Gastroesophageal sphincter (tissue), 4 donors: ENCODE results near the gene DHX8. TPM values are rescaled to one million over a fixed set of nuclear protein-coding genes. Genes with fewer than 3 reads are reported as not detected.
A peak's percentile ranks its signal among the peaks of the same experiment; 100 is the strongest.

Experiments
- ATAC-seq: fragments of 150-250 bp; one replicate; pipeline ENCODE4 v1.9.1; 2016; ENCODE audit warnings: mild to moderate bottlenecking, moderate library complexity
- H3K27ac ChIP-seq, 4 donors: fragments of 200-600 bp; sonication (generic) in 3 of 4; 1 replicate in 3 of 4; 2 replicates in 1 of 4; pipeline ENCODE4 v1.5.1; 2016 to 2019
- H3K27me3 ChIP-seq: fragments of 200-600 bp; sonication (generic); one replicate; pipeline ENCODE4 v1.5.1; 2019
- H3K36me3 ChIP-seq, 2 donors: fragments of 200-600 bp; sonication (generic); one replicate each; pipeline ENCODE4 v1.5.1; 2019; ENCODE audit warnings: control low read depth in 1 of 2
- H3K4me1 ChIP-seq, 3 donors: fragments of 200-600 bp; sonication (generic); 1 replicate in 2 of 3; 2 replicates in 1 of 3; pipeline ENCODE4 v1.5.1; 2016 to 2019; ENCODE audit warnings: control low read depth in 2 of 3
- H3K4me3 ChIP-seq, 2 donors: fragments of 200-600 bp; sonication (generic); one replicate each; pipeline ENCODE4 v1.5.1; 2019; ENCODE audit warnings: mild to moderate bottlenecking in 1 of 2, moderate library complexity in 1 of 2
- H3K9me3 ChIP-seq, 3 donors: fragments of 200-600 bp; sonication (generic); one replicate each; pipeline ENCODE4 v1.5.1; 2017 to 2019; ENCODE audit warnings: control low read depth in 2 of 3
- CTCF ChIP-seq, 4 experiments: fragments of 200-600 bp in 2 of 4; fragments of 450-650 bp in 2 of 4; sonication (generic) in 1 of 4; IDR thresholded peaks; one replicate each; pipeline ENCODE4 v1.5.1; 2017 to 2019; ENCODE audit warnings: antibody characterized with exemption in 4 of 4, mild to moderate bottlenecking in 2 of 4, moderate library complexity in 2 of 4
- EP300 ChIP-seq: sonication (generic); formaldehyde crosslinking; IDR thresholded peaks from one replicate; pipeline ENCODE4 v1.6.1; 2017; ENCODE audit warnings: antibody characterized with exemption, mild to moderate bottlenecking
- POLR2A ChIP-seq, 2 donors: fragments of 450-650 bp; IDR thresholded peaks; one replicate each; pipeline ENCODE4 v1.6.1; 2017; ENCODE audit warnings: antibody characterized with exemption in 2 of 2, mild to moderate bottlenecking in 2 of 2, moderate library complexity in 1 of 2
- POLR2AphosphoS5 ChIP-seq: sonication (generic); formaldehyde crosslinking; IDR thresholded peaks from one replicate; pipeline ENCODE4 v1.6.1; 2017; ENCODE audit warnings: antibody characterized with exemption
- WGBS, 2 donors: methylation state at CpG; one replicate each; pipeline ENCODE4 v1.1.5; 2018; ENCODE audit warnings: low coverage in 1 of 2; 5-methylcytosine and 5-hydroxymethylcytosine counted together
- total RNA-seq, 4 donors: library from RNA; depleted of rRNA; stranded (reverse); fragments of >200 nt; gene quantifications; one replicate each; pipeline ENCODE4 v1.1.0, GENCODE V29; 2016

Gene DHX8
- total RNA-seq, 4 donors from 2014 or later: 29.6 to 40.9 (median 34.1) TPM

- TF ChIP-seq EP300 (no peak), POLR2AphosphoS5 (no peak), CTCF (IDR thresholded peaks at IDR 0.05) (no peak)
- H3K4me3 ChIP-seq: no peak overlapping the region
- no peaks in the 10 kb centered on the region for H3K36me3 ChIP-seq
- no peaks in the 10 kb centered on the region for H3K4me1 ChIP-seq
- H3K27ac ChIP-seq: no peak overlapping the region
- no peaks in the 10 kb centered on the region for H3K27me3 ChIP-seq
- peak; percentile 79 for ATAC-seq
- H3K9me3 ChIP-seq: no peaks in the 10 kb centered on the region
- 17 to 54% methylated on average over 2 of the region's 2 CpGs for WGBS, 2 donors
Measured at GRCh38 chr17:43442711-43443110, 41.1 kb upstream of the DHX8 start.

DNA sequence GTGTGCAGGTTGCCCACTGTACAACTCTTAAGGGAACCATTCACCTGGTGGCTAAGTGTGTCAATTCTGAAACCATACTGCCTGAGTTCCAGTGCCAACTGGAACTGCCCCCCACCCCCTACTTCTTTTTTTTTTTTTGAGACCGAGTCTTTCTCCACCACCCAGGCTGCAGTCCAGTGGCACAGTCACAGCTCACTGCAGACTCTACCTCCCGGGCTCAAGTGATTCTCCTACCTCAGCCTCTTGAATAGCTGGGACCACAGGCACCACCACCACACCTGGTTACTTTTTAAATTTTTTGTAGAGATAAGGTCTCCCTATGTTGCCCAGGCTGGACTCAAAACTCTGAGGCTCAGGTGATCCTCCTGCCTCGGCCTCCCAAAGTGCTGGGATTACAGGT, 40.4 kb upstream of the DHX8 start:
- 100% methylated on average over 1 to 2 of the region's 3 CpGs for WGBS, 2 donors
- H3K27ac ChIP-seq: no peak overlapping the region

DNA sequence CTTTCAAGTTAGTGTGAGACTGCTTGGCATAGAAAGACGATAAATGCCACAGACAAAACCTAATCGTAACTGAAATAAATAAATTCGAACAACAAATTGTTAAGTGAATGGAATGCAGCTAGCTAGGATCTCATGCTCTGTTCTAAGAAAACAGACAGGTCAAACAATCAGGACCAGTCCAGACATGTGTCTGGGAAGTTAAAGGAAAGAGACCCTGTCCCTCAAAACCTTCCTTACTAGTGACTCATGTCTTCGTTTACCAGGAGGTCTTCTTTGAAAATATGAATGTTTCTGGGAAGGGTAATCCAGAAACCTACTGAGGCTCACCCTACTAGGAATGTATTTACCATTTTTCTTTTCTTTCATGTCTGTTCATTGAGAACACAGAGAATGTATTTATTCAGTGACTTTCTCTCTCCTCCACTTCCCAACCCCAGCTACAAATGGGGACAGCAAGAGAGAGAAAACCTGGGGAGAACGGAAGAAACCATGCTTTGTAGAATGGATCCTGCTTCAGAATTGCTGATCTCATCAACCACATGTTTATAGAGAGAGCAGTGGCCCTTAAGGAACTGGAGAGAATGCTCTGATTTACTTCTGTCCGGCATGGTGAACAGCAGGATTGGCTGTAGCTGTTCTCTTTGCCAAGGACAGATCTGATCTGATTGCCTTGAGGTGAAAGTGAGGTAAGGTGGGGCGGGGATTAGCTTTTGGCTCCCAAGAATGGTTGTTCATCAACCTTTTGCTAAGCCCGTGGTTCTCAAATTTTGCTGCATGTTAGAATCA, 39.4 kb upstream of the DHX8 start:
- Histone ChIP-seq H3K27ac (no peak overlapping the region), H3K9me3 (no peaks in the 10 kb centered on the region), H3K4me1 (no peaks in the 10 kb centered on the region), H3K36me3 (no peaks in the 10 kb centered on the region), H3K27me3 (no peaks in the 10 kb centered on the region), H3K4me3 (no peak overlapping the region)
- TF ChIP-seq POLR2A (IDR thresholded peaks at IDR 0.05): no peak
- no peak for TF ChIP-seq POLR2AphosphoS5
- no peak for TF ChIP-seq CTCF (IDR thresholded peaks at IDR 0.05)
- no peak for TF ChIP-seq EP300
- WGBS, 2 donors: 81 to 95% methylated on average over 4 to 8 of the region's 8 CpGs
- no peak for ATAC-seq

More for the DNA sequence above, 40.4 kb upstream of the DHX8 start:
- Histone ChIP-seq H3K4me3 (no peak overlapping the region), H3K27me3 (no peaks in the 10 kb centered on the region), H3K36me3 (no peaks in the 10 kb centered on the region), H3K4me1 (no peaks in the 10 kb centered on the region), H3K9me3 (no peaks in the 10 kb centered on the region)
- no peak for TF ChIP-seq CTCF (IDR thresholded peaks at IDR 0.05)
- no peak for ATAC-seq

DNA sequence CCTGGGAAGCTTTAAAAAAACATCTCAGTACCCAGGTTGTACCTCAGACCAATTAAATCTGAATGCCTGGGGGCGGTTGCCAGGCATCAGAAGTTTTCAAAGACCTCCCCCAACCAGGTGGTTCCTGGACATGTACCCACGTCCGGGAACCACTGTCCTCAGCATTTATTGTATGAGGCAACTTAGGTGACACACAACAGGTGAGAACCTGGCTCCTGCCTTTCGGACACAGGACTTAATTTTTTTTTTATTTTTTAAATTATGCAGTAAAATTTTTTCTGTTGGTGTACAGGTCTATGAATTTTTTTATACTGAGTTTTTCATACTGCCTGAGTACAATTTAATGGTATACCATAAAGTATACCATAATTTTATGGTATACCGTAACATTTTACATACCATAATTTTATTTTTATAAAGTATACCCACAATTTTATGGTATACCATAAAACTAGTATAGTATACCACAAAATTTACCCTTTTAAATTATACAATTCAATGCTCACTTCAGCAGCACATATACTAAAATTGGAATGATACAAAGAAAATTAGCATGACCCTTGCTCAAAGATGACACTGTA, 38.7 kb upstream of the DHX8 start:
- ATAC-seq: no peak
- Histone ChIP-seq H3K9me3 (no peaks in the 10 kb centered on the region), H3K4me1 (no peaks in the 10 kb centered on the region), H3K4me3 (no peak overlapping the region), H3K27ac (no peak overlapping the region), H3K36me3 (no peaks in the 10 kb centered on the region), H3K27me3 (no peaks in the 10 kb centered on the region)
- WGBS, 2 donors: 0 to 66% methylated on average over 1 to 5 of the region's 5 CpGs
- no peak for TF ChIP-seq CTCF (IDR thresholded peaks at IDR 0.05)
- no peak for TF ChIP-seq POLR2AphosphoS5
- TF ChIP-seq POLR2A (IDR thresholded peaks at IDR 0.05): no peak
- no peak for TF ChIP-seq EP300

DNA sequence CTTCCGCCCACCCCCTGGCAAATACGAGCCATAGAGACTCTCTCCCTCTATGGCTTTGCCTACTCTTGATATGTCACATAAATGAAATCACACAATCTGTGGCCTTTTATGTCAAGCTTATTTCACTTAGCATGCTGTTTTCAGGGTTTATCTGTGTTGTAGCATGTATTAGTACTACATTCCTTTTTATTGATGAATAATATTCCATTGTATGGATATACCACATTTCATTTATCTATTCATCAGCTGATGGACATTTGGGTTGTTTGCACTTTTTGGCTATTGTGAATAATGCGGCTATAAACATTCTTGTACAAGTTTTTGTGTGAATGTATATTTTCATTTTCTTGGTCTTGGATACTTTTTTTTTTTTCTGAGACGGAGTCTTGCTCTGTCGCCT, 37.0 kb upstream of the DHX8 start:
- Histone ChIP-seq H3K27me3 (no peaks in the 10 kb centered on the region), H3K27ac (no peak overlapping the region), H3K4me3 (no peak overlapping the region), H3K36me3 (no peaks in the 10 kb centered on the region), H3K9me3 (no peaks in the 10 kb centered on the region), H3K4me1 (no peaks in the 10 kb centered on the region)
- no peak for TF ChIP-seq CTCF (IDR thresholded peaks at IDR 0.05)
- no peak for TF ChIP-seq POLR2AphosphoS5
- no peak for TF ChIP-seq EP300
- TF ChIP-seq POLR2A (IDR thresholded peaks at IDR 0.05): no peak
- ATAC-seq: no peak
- WGBS, 2 donors: 88 to 94% methylated on average over 4 of the region's 5 CpGs
